ENCODE data around the gene ZNF202.
"Not testable (repeated sequence)": the region's sequence is repeated elsewhere in the genome, so short reads cannot be mapped to it uniquely, and the experiment has no call there.

Gene ZNF202

GRCh38 chr11:123738374-123738773 lies 3.1 kb downstream of the ZNF202 start:
- DNase-seq = no peak

- DNase-seq = no peak
These were observed 4.7 kb downstream of the ZNF202 start for GRCh38 chr11:123736769-123737168.

- no peak for DNase-seq
These were observed 11.9 kb downstream of the ZNF202 start for GRCh38 chr11:123729602-123730001.

GRCh38 chr11:123725995-123726655 lies 15.3 kb downstream of the ZNF202 start:
- DNase-seq = no peak

GRCh38 chr11:123719452-123719851 lies 22.0 kb downstream of the ZNF202 start:
- DNase-seq = no peak

- no peak for DNase-seq
These were observed 23.0 kb downstream of the ZNF202 start for GRCh38 chr11:123718469-123718868.

- no peak for DNase-seq
These were observed 23.4 kb downstream of the ZNF202 start for GRCh38 chr11:123718063-123718462.

GRCh38 chr11:123712627-123713026 lies 28.8 kb downstream of the ZNF202 start:
- not testable (repeated sequence) for DNase-seq

- DNase-seq = peak; percentile 33 to 60
These were observed 33.8 kb downstream of the ZNF202 start for GRCh38 chr11:123707606-123708205.

GRCh38 chr11:123707206-123707605 lies 34.3 kb downstream of the ZNF202 start:
- DNase-seq = no peak

GRCh38 chr11:123704341-123704740 lies 37.1 kb downstream of the ZNF202 start:
- no peak for DNase-seq

GRCh38 chr11:123702696-123703095 lies 38.8 kb downstream of the ZNF202 start:
- DNase-seq = no peak

GRCh38 chr11:123702139-123702538 lies 39.3 kb downstream of the ZNF202 start:
- DNase-seq = no peak

- DNase-seq = no peak
These were observed 40.7 kb downstream of the ZNF202 start for GRCh38 chr11:123700772-123701171.

- DNase-seq = no peak
These were observed 42.8 kb downstream of the ZNF202 start for GRCh38 chr11:123698546-123699127.

GRCh38 chr11:123696183-123696582 lies 45.3 kb downstream of the ZNF202 start:
- DNase-seq = no peak

- DNase-seq = no peak
These were observed 46.2 kb downstream of the ZNF202 start for GRCh38 chr11:123695231-123695630.

GRCh38 chr11:123694551-123694950 lies 46.9 kb downstream of the ZNF202 start:
- no peak for DNase-seq

- no peak for DNase-seq
These were observed 48.5 kb downstream of the ZNF202 start for GRCh38 chr11:123692961-123693360.

GRCh38 chr11:123690485-123690884 lies 51.0 kb downstream of the ZNF202 start:
- DNase-seq = no peak

- DNase-seq = no peak
These were observed 56.9 kb downstream of the ZNF202 start for GRCh38 chr11:123684601-123685000.

GRCh38 chr11:123683428-123684170 lies 57.9 kb downstream of the ZNF202 start:
- no peak for DNase-seq

GRCh38 chr11:123682696-123683410 lies 58.6 kb downstream of the ZNF202 start:
- no peak for DNase-seq
